ENCODE measurements around the gene VPS37B. TPM values are rescaled to one million over a fixed set of nuclear protein-coding genes. Genes with fewer than 3 reads are reported as not detected.
"Not testable (repeated sequence)": the region's sequence is repeated elsewhere in the genome, so short reads cannot be mapped to it uniquely, and the experiment has no call there.

Gene VPS37B
- total and polyA plus RNA-seq, 2 donors from 2014 or later: 21.4 to 47.8 TPM

DNA sequence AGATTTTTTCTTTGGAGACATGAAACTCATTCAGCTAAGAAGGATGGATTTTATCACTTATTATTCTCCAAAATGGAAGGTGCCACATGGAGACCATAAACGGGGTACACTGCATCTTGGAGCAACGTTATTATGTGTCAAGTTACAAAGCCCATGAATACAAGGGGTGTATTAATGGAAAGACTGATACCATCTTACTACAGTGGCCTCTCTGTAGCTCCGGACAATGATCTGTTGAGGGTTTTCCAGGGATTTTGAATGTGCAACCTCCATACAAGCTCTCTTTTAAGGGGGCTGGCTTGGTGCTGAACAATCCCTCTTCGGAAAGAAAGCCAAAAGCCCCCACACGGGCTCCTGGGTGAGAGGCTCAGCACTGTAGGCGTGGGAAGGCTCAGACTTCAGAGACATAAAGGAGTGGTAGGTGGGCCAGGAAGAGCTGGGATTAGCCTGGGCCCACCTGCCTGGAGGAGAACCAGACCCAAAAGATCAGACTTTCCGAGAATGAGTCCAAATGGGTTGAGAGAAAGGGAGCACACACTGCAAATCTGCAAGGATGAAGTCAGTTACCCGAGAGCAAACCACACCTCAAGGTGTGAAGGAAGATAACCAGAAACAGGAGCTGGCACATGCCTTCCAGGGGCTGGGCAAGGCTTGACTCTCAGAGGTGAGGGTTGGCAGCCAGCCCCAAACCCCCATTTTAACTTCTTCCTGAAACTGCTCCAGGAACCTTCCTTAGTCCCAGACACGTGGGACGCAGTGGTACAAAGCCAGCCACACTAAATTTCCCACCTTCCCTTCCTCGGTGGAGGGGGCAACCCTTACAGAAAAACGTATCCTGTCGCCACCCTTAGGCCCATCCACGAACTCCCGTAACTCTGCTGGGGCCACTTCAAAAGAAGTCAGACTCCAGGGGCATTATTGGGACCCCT, 1.5 kb downstream of the VPS37B start:
- DNase-seq (peak in 2 of 5 donors; percentile 47 to 76), FAIRE-seq (no peak)
- intact Hi-C loops (cut with DNase I): no loop called here
- Histone ChIP-seq H3K4me3 (ENCODE audit: low read length in 3 of 3) (peak overlapping the region; percentile 84 to 95 (median 85)), H3K9ac (ENCODE audit: low read length in 3 of 3) (peak overlapping the region; percentile 86 to 99 (median 99)), H3K4me1 (ENCODE audit: control insufficient read depth in 2 of 3, insufficient read depth in 2 of 3, low read depth in 1 of 3, low read length in 3 of 3) (peaks cover 2 to 36% (median 27%) of the 10 kb centered on the region in 3 donors), H3K27me3 (ENCODE audit: control insufficient read depth, insufficient read depth, low read length) (no peaks in the 10 kb centered on the region), H3K27ac (ENCODE audit: low read depth in 2 of 2, low read length in 2 of 2) (peak overlapping the region; percentile 79 to 92), H3K36me3 (ENCODE audit: control insufficient read depth in 2 of 3, insufficient read depth in 3 of 3, low read length in 3 of 3) (no peaks in the 10 kb centered on the region), H3K9me3 (ENCODE audit: control insufficient read depth in 2 of 3, insufficient read depth in 1 of 3, low read length in 3 of 3) (no peaks in the 10 kb centered on the region)
- TF ChIP-seq, protein P1, sequence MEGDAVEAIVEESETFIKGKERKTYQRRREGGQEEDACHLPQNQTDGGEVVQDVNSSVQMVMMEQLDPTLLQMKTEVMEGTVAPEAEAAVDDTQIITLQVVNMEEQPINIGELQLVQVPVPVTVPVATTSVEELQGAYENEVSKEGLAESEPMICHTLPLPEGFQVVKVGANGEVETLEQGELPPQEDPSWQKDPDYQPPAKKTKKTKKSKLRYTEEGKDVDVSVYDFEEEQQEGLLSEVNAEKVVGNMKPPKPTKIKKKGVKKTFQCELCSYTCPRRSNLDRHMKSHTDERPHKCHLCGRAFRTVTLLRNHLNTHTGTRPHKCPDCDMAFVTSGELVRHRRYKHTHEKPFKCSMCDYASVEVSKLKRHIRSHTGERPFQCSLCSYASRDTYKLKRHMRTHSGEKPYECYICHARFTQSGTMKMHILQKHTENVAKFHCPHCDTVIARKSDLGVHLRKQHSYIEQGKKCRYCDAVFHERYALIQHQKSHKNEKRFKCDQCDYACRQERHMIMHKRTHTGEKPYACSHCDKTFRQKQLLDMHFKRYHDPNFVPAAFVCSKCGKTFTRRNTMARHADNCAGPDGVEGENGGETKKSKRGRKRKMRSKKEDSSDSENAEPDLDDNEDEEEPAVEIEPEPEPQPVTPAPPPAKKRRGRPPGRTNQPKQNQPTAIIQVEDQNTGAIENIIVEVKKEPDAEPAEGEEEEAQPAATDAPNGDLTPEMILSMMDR (IDR thresholded peaks at IDR 0.05; ENCODE audit: borderline replicate concordance, extremely low read depth, insufficient read depth): no peak

DNA sequence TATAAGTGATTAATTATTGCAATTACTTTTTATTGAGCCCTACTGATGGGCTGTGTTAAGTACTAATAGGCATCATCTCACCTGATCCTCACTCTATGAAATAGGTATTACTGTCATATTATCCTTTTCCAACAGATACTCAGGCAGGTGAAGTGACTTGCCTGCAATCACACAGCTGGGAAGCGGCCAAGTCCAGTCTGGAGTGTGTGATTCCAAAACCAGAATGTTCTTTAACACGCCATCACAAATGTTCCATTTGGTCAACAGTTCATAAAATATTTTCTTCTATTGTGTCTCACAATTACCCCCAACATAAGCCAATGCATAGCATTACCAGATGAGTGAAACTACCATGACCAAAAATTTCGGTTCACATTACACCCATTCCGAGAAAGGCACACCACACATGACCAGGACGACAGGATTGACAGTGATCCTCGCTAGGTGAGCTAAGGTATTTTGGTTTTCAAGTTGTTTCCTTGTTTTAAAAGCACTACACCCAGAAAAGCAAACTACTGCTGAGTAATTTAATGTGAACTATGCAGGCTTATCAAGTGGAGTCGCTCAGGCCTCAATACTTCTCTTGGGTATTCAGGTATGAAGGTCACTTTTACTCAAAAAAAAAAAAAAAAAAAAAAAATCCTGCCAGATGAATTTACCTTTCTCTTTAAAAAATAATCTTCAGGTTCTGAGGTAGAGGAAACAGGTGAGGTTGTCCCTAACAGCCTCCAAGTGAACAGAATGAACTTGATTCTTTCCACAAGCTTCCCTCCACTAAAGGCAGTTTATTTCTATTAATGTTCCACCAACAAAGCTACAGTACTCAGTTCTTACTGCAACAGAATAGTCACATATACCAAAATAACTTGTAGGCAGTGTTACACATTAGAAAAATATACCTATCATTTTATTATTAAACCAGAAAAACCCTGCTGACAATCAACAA, 2.4 kb downstream of the VPS37B start:
- Histone ChIP-seq H3K9ac (ENCODE audit: low read length in 3 of 3) (peak overlapping the region in 2 of 3 donors; percentile 8 to 99), H3K36me3 (ENCODE audit: control insufficient read depth in 2 of 3, insufficient read depth in 3 of 3, low read length in 3 of 3) (no peaks in the 10 kb centered on the region), H3K27ac (ENCODE audit: low read depth in 2 of 2, low read length in 2 of 2) (peak overlapping the region; percentile 79 to 92), H3K4me3 (ENCODE audit: low read length in 3 of 3) (peak overlapping the region in 2 of 3 donors; percentile 84 to 95), H3K4me1 (ENCODE audit: control insufficient read depth in 2 of 3, insufficient read depth in 2 of 3, low read depth in 1 of 3, low read length in 3 of 3) (peaks cover 2 to 43% (median 35%) of the 10 kb centered on the region in 3 donors), H3K27me3 (ENCODE audit: control insufficient read depth, insufficient read depth, low read length) (no peaks in the 10 kb centered on the region), H3K9me3 (ENCODE audit: control insufficient read depth in 2 of 3, insufficient read depth in 1 of 3, low read length in 3 of 3) (no peaks in the 10 kb centered on the region)
- peak in 1 of 5 donors; percentile 26 for DNase-seq
- FAIRE-seq: no peak
- intact Hi-C loops (cut with DNase I): no loop called here
- TF ChIP-seq, protein P1 (IDR thresholded peaks at IDR 0.05; ENCODE audit: borderline replicate concordance, extremely low read depth, insufficient read depth): no peak

DNA sequence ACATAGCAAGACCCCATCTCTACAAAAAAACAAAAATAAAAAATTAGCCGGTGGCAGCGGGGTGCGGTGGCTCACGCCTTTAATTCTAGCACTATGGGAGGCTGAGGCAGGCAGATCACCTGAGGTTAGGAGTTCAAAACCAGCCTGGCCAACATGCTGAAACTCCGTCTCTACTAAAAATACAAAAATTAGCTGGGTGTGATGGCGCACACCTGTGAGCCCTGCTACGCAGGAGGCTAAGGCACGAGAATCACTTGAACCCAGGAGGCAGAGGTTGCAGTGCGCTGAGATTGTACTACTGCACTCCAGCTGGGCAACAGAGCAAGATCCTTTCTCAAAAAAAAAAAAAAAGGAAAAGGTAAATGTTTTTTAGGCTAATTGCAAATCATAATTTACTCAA, 3.2 kb downstream of the VPS37B start:
- peaks cover 2 to 43% (median 41%) of the 10 kb centered on the region in 3 donors for H3K4me1 ChIP-seq (ENCODE audit: control insufficient read depth in 2 of 3, insufficient read depth in 2 of 3, low read depth in 1 of 3, low read length in 3 of 3)
- peak overlapping the region in 1 of 3 donors; percentile 99 for H3K9ac ChIP-seq (ENCODE audit: low read length in 3 of 3)
- intact Hi-C loops (cut with DNase I); FAIRE-seq; H3K36me3 ChIP-seq (ENCODE audit: control insufficient read depth in 2 of 3, insufficient read depth in 3 of 3, low read length in 3 of 3); DNase-seq; H3K27me3 ChIP-seq (ENCODE audit: control insufficient read depth, insufficient read depth, low read length); H3K9me3 ChIP-seq (ENCODE audit: control insufficient read depth in 2 of 3, insufficient read depth in 1 of 3, low read length in 3 of 3): not testable (repeated sequence)
- peak overlapping the region; percentile 56 to 92 for H3K27ac ChIP-seq (ENCODE audit: low read depth in 2 of 2, low read length in 2 of 2)
- peak overlapping the region in 1 of 3 donors; percentile 95 for H3K4me3 ChIP-seq (ENCODE audit: low read length in 3 of 3)

Data from kidney (tissue), 14 donors.